Hematopoietic multipotent progenitor cell (in vitro differentiated cells): ENCODE results near the gene PBX4. TPM values are rescaled to one million over a fixed set of nuclear protein-coding genes. Genes with fewer than 3 reads are reported as not detected.
A peak's percentile ranks its signal among the peaks of the same experiment; 100 is the strongest.

Experiments used
- DNase-seq, 3 donors: peaks; one replicate each; pipeline ENCODE4 v3.0.0-alpha.2; 2011 to 2015; ENCODE audit warnings: low read depth in 2 of 3, low spot score in 2 of 3
- total RNA-seq: library from RNA; depleted of rRNA; stranded (reverse); fragments of >200 nt; gene quantifications from one replicate; pipeline ENCODE4 v1.2.3, GENCODE V29; 2012

Gene PBX4
- total RNA-seq, 1 donor, result 4.8 TPM

- no peak for DNase-seq
Measured at GRCh38 chr19:19527674-19528625, 90.5 kb downstream of the PBX4 start.

GRCh38 chr19:19527371-19527656 is 91.2 kb downstream of the PBX4 start:
- DNase-seq, result no peak

DNA sequence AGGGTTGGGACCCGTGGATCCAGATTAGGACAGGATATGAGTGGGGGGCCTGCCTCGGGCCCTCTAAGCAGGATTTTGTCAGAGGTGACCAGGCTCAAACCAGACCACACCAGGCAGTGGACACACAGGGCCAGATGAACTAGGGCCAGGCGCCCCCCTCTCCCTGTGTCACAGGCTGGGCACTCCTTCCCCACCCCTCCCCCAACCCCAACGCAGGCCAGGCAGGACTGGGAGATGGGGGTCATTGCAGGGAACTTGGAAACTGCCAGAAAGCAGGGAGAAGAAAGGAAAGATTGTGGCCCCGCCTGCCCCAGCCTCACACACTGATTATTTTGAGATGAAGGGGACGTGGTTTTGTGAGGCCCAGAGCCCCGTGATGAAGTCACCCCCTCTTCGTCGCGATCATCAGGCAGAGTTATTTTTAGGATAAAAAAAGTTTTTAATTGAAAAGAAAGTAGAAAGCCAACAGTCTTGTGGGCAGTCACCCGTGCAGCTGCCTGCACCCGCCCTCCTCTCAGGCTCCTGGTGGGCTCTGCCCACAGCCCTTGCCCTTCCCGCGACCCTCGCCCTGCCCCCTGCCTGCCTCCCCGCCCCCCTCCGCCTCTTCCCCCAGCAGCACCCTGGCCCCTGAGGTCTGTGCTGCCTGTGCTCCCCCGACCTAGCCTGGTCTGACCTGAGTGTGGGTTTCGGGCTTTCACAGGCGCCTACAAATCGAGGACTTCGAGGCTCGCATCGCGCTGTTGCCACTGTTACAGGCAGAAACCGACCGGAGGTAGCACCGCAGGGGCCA is 91.7 kb downstream of the PBX4 start:
- DNase-seq, result no peak

GRCh38 chr19:19525611-19526380 is 92.7 kb downstream of the PBX4 start:
- no peak for DNase-seq

GRCh38 chr19:19524053-19524452 is 94.4 kb downstream of the PBX4 start:
- DNase-seq, result no peak

DNA sequence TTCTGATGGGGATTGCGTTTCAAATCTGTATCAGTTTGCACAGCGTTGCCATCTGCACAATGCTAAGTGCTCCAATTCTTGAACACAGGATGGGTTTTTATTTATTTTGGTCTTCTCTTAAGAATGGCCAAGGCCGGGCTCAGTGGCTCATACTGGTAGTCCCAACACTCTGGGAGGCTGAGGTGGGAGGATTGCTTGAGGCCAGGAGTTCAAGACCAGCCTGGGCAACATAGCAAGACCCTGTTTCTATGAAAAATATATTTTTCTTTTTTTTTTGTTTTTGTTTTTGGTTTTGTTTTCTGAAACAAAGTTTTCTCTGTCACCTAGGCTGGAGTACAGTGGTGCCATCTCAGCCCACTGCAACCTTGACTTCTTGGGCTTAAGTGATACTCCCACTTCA is 95.3 kb downstream of the PBX4 start:
- DNase-seq, result no peak

- DNase-seq, result no peak
Measured at GRCh38 chr19:19520989-19521388, 97.5 kb downstream of the PBX4 start.

- DNase-seq, result no peak
Measured at GRCh38 chr19:19517235-19517619, 101.3 kb downstream of the PBX4 start.

DNA sequence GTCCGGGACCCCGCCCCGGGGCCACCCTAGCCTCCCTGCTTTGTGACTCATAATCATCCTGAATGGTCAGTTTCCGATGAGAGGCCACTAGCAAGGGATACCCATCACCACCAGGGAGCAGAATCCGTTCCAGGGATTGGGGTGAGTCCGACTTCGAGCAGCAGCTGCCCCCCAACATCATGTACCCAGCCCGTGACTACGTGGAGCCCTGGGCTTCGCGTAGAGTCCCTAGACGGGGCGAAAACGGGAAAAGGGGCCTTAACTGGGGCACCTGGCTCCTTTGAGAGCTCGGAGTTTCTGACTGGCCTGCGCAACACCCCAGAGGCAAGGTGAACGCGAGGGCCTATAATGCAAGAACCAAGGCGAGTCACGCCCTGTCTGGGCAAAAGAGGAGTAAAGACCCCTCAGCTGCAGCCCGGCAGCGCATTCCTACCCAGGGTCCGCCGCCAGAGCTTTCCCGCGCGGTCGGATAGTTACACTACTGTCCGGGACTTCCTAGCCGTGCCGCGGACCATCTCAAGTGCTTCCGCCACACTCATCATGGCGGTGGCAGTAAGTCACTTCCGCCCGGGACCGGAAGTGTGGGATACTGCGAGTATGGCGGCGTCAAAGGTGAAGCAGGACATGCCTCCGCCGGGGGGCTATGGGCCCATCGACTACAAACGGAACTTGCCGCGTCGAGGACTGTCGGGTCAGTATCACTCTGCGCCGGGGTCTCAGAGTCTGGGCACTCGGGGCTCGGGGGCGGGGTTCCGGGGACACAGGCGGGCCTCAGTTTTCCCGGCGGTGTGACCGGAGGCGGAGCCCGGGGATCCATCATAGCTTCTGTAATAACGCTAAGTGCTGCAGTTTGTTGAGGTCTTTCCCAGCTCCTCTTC is 102.6 kb downstream of the PBX4 start, which contains the start of gene NDUFA13:
Gene NDUFA13 (plus strand): TSS at position 584 of the 878 bp plus-strand sequence. CDS start 14 bp downstream, at position 598.
- peak; percentile 91 to 96 (median 95) for DNase-seq

- no peak for DNase-seq
Measured at GRCh38 chr19:19514881-19515641, 103.4 kb downstream of the PBX4 start, which contains the start of gene TSSK6. TSS of gene TSSK6 (minus strand) at chr19:19515548. CDS start at chr19:19515427, 121 bp downstream.

GRCh38 chr19:19514215-19514657 is 104.3 kb downstream of the PBX4 start:
- DNase-seq, result peak in 1 of 3 donors; percentile 33

- no peak for DNase-seq
Measured at GRCh38 chr19:19513682-19514081, 104.8 kb downstream of the PBX4 start.

Other genes starting within 250 kb of the PBX4 start
- gene GATAD2A, start 213.0 kb downstream of the PBX4 start, total RNA-seq, result 47.1 TPM
- 5.4 TPM for gene TSSK6, start 103.1 kb downstream of the PBX4 start, total RNA-seq
- 203 TPM for gene NDUFA13, start 102.5 kb downstream of the PBX4 start, total RNA-seq
- 0.54 TPM for gene YJEFN3, start 89.8 kb downstream of the PBX4 start, total RNA-seq
- gene CILP2, start 80.4 kb downstream of the PBX4 start, total RNA-seq, result 0.27 TPM
- gene LPAR2, start 9.5 kb upstream of the PBX4 start, total RNA-seq, result 22.6 TPM
- gene GMIP, start 25.0 kb upstream of the PBX4 start, total RNA-seq, result 36.9 TPM
- gene ATP13A1, start 45.0 kb upstream of the PBX4 start, total RNA-seq, result 102 TPM
- gene ZNF101, start 50.2 kb upstream of the PBX4 start, total RNA-seq, result 8.3 TPM
- 3.0 TPM for gene ZNF14, start 114.4 kb upstream of the PBX4 start, total RNA-seq
- gene ZNF506, start 203.1 kb upstream of the PBX4 start, total RNA-seq, result 19.4 TPM
- gene ZNF253, start 247.2 kb upstream of the PBX4 start, total RNA-seq, result 4.8 TPM